Fibroblast of lung (primary cell): ENCODE results near the gene PMM1.

ENCODE experiments used
- EZH2 ChIP-seq: IDR thresholded peaks from 2 replicates; pipeline ENCODE4 v1.5.1; 2012; ENCODE audit warnings: low read length, control low read depth, mild to moderate bottlenecking; ENCODE audit errors: missing control alignments
- TF ChIP-seq, protein P1 (sequence below), 2 donors: IDR thresholded peaks in 1 of 2; conservative IDR thresholded peaks in 1 of 2; 1 replicate in 1 of 2; 2 replicates in 1 of 2; pipeline ENCODE4 v1.5.1; 2011 to 2012; ENCODE audit warnings: low read length in 2 of 2, control low read depth in 1 of 2, inconsistent platforms in 1 of 2, low read depth in 1 of 2, mild to moderate bottlenecking in 1 of 2

DNA sequence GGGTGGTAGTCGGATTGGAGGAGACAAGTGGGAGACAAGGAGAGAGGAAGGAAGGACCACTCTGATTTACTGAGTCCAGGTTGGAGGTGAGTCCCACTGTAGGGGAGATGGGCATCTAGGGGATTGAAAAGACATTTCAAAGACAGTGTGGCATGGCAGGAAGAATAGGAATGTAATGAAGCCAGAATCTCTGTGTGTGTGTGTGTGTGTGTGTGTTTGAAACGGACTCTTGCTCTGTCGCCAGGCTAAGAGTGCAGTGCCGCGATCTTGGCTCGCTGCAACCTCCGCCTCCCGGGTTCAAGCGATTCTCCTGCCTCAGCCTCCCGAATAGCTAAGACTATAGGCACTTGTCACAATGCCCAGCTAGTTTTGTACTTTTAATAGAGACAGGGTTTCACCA, 33.1 kb downstream of the PMM1 start:
- TF ChIP-seq, protein P1, sequence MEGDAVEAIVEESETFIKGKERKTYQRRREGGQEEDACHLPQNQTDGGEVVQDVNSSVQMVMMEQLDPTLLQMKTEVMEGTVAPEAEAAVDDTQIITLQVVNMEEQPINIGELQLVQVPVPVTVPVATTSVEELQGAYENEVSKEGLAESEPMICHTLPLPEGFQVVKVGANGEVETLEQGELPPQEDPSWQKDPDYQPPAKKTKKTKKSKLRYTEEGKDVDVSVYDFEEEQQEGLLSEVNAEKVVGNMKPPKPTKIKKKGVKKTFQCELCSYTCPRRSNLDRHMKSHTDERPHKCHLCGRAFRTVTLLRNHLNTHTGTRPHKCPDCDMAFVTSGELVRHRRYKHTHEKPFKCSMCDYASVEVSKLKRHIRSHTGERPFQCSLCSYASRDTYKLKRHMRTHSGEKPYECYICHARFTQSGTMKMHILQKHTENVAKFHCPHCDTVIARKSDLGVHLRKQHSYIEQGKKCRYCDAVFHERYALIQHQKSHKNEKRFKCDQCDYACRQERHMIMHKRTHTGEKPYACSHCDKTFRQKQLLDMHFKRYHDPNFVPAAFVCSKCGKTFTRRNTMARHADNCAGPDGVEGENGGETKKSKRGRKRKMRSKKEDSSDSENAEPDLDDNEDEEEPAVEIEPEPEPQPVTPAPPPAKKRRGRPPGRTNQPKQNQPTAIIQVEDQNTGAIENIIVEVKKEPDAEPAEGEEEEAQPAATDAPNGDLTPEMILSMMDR (conservative IDR thresholded peaks at IDR 0.05 in 1 of 2, IDR thresholded peaks at IDR 0.05 in 1 of 2; ENCODE audit: low read depth in 1 of 2, low read length in 2 of 2), result no peak
- no peak for TF ChIP-seq EZH2
